KMS-11 (cell line): ENCODE results near the gene AMFR.
"Not testable (repeated sequence)": the region's sequence is repeated elsewhere in the genome, so short reads cannot be mapped to it uniquely, and the experiment has no call there.

Experiments
- H2AFZ ChIP-seq: fragments of 200-600 bp; sonication (generic); 2 replicates; pipeline ENCODE4 v1.6.1; 2016; ENCODE audit warnings: antibody characterized with exemption, mixed run types, low read depth
- H3K27ac ChIP-seq: fragments of 200-600 bp; sonication (generic); 2 replicates; pipeline ENCODE4 v1.6.1; 2016; ENCODE audit warnings: mild to moderate bottlenecking, mixed run types
- H3K27me3 ChIP-seq: fragments of 200-600 bp; sonication (generic); 2 replicates; pipeline ENCODE4 v1.6.1; 2017; ENCODE audit warnings: mild to moderate bottlenecking, low read depth, mixed run types, moderate library complexity; ENCODE audit not compliant: insufficient read depth
- H3K36me3 ChIP-seq: fragments of 200-600 bp; sonication (generic); 2 replicates; pipeline ENCODE4 v1.6.1; 2017; ENCODE audit warnings: mild to moderate bottlenecking, mixed run types; ENCODE audit not compliant: insufficient read depth
- H3K4me1 ChIP-seq: fragments of 200-600 bp; sonication (generic); 2 replicates; pipeline ENCODE4 v1.6.1; 2016; ENCODE audit warnings: mild to moderate bottlenecking, low read depth, mixed run types; ENCODE audit not compliant: poor library complexity, severe bottlenecking
- H3K4me2 ChIP-seq: fragments of 200-600 bp; sonication (generic); 2 replicates; pipeline ENCODE4 v1.7.0; 2016; ENCODE audit warnings: mild to moderate bottlenecking, mixed run types
- H3K4me3 ChIP-seq: fragments of 200-600 bp; sonication (generic); IDR thresholded peaks from 2 replicates; pipeline ENCODE4 v1.6.1; 2017; ENCODE audit warnings: low read depth, low read length, mixed read lengths; ENCODE audit not compliant: insufficient read depth
- H3K79me2 ChIP-seq: fragments of 200-600 bp; sonication (generic); 2 replicates; pipeline ENCODE4 v1.6.1; 2016; ENCODE audit warnings: low read depth, mixed run types; ENCODE audit not compliant: insufficient read depth
- H3K9ac ChIP-seq: fragments of 200-600 bp; sonication (generic); 2 replicates; pipeline ENCODE4 v1.6.1; 2016; ENCODE audit warnings: mild to moderate bottlenecking, mixed run types
- H4K20me1 ChIP-seq: fragments of 200-600 bp; sonication (generic); 2 replicates; pipeline ENCODE4 v1.6.1; 2016; ENCODE audit warnings: mild to moderate bottlenecking, mixed run types; ENCODE audit not compliant: insufficient read depth
- TF ChIP-seq, protein P1 (sequence below): fragments of 200-600 bp; sonication (generic); conservative IDR thresholded peaks from 2 replicates; pipeline ENCODE4 v1.6.1; 2017; ENCODE audit warnings: low read depth, mild to moderate bottlenecking, antibody characterized with exemption, low read length, moderate library complexity, mixed read lengths

The AMFR gene

DNA sequence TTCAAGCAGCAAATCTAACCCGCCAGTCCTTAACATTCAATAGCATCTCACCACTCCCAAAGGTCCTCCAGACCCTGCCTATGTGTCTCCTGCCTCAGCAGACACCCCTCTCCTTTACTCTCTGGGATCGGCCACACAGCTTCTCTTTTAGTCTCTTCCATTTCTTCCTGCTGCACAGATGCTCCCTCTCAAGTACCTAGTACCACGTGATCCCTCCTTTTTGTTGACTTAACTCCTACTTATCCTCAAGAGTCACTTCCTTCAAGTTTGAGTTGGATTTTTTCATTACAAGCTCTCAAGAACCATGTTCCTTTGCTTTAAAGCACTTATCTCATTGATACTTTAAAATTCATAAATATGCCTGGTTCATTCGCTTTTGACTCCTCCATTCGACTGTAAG, 24.9 kb downstream of the AMFR start:
- H3K4me2 ChIP-seq = no peak overlapping the region
- H3K4me3 ChIP-seq = no peak overlapping the region
- no peaks in the 10 kb centered on the region for H3K27me3 ChIP-seq
- H3K79me2 ChIP-seq = no peaks in the 10 kb centered on the region
- TF ChIP-seq, protein P1, sequence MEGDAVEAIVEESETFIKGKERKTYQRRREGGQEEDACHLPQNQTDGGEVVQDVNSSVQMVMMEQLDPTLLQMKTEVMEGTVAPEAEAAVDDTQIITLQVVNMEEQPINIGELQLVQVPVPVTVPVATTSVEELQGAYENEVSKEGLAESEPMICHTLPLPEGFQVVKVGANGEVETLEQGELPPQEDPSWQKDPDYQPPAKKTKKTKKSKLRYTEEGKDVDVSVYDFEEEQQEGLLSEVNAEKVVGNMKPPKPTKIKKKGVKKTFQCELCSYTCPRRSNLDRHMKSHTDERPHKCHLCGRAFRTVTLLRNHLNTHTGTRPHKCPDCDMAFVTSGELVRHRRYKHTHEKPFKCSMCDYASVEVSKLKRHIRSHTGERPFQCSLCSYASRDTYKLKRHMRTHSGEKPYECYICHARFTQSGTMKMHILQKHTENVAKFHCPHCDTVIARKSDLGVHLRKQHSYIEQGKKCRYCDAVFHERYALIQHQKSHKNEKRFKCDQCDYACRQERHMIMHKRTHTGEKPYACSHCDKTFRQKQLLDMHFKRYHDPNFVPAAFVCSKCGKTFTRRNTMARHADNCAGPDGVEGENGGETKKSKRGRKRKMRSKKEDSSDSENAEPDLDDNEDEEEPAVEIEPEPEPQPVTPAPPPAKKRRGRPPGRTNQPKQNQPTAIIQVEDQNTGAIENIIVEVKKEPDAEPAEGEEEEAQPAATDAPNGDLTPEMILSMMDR = no peak
- no peaks in the 10 kb centered on the region for H3K4me1 ChIP-seq
- no peak overlapping the region for H3K27ac ChIP-seq
- no peaks in the 10 kb centered on the region for H4K20me1 ChIP-seq
- no peaks in the 10 kb centered on the region for H3K36me3 ChIP-seq
- no peak overlapping the region for H3K9ac ChIP-seq
- H2AFZ ChIP-seq = no peak overlapping the region

DNA sequence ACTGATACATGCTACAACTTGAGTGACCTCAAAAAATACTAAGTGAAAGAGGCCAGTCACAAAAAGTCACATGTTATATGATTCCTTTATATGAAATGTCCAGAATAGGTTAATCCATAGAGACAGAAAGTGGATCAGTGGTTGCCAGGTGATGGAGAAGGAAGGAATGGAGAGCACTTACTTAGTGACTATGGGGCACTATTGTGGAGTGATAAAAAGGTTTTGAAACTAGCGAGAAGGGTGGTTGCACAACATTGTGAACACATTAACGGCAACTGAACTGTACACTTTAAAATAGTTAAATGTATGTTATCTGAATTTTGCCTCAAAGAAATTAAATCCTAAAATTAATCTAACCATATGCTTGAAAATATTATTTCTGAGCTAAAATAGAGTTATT, 25.9 kb downstream of the AMFR start:
- no peak overlapping the region for H3K27ac ChIP-seq
- no peak overlapping the region for H2AFZ ChIP-seq
- no peaks in the 10 kb centered on the region for H3K27me3 ChIP-seq
- TF ChIP-seq, protein P1 = no peak
- H3K9ac ChIP-seq = no peak overlapping the region
- H3K36me3 ChIP-seq = no peaks in the 10 kb centered on the region
- no peaks in the 10 kb centered on the region for H3K79me2 ChIP-seq
- H3K4me3 ChIP-seq = no peak overlapping the region
- H3K4me1 ChIP-seq = no peaks in the 10 kb centered on the region
- no peak overlapping the region for H3K4me2 ChIP-seq
- H4K20me1 ChIP-seq = no peaks in the 10 kb centered on the region

DNA sequence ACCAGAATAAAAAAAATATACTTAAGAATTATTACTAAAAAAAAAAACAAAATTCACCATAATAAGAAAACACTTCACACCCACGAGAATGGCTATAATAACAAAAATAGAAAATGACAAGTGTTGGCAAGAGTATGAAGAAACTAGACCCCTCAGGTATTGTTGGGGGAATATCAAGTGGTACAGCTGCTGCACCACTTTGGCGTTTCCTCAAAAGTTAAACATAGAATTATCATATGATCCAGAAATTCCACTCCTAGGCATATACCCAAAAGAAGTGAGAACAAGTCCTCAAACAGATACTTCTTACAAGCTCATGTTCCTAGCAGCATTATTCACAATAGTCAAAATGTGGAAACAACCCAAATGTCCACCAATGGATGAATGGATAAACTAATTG, 26.3 kb downstream of the AMFR start:
- Histone ChIP-seq H3K9ac (no peak overlapping the region), H3K4me3 (no peak overlapping the region), H3K27me3 (no peaks in the 10 kb centered on the region), H3K4me2 (no peak overlapping the region), H2AFZ (no peak overlapping the region), H3K27ac (no peak overlapping the region), H3K4me1 (no peaks in the 10 kb centered on the region), H4K20me1 (no peaks in the 10 kb centered on the region), H3K79me2 (no peaks in the 10 kb centered on the region), H3K36me3 (no peaks in the 10 kb centered on the region)
- TF ChIP-seq, protein P1 = no peak

DNA sequence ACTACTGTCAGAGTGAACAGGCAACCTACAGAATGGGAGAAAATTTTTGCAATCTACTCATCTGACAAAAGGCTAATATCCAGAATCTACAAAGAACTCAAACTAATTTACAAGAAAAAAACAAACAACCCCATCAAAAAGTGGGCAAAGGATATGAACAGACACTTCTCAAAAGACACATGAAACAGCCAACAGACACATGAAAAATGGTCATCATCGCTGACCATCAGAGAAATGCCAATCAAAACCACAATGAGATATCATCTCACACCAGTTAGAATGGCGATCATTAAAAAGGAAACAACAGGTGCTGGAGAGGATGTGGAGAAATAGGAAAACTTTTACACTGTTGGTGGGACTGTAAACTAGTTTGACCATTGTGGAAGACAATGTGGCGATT, 28.6 kb downstream of the AMFR start:
- H3K4me1 ChIP-seq, H3K27me3 ChIP-seq, H3K4me2 ChIP-seq, H3K36me3 ChIP-seq, H2AFZ ChIP-seq, H3K79me2 ChIP-seq, H3K9ac ChIP-seq, H3K4me3 ChIP-seq, H4K20me1 ChIP-seq, H3K27ac ChIP-seq: not testable (repeated sequence)

DNA sequence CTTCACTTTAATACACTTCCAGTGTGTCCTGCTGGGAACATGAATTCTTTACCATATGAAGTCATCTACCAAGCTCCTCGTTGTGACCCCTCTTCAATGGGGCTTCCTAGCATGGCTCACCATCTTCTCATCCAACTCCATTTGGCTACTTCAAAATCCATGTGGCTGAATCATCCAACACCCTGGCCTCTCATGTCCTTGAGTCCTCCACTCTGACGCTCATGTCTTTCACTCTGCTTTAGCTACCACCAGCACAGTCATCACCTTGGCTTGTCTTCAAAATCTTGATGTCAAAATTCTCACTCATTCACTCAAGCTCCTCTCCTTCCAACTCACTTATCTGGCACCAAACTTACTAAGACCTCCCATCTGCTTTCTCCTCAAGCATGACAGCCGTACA, 35.8 kb downstream of the AMFR start:
- no peak overlapping the region for H3K9ac ChIP-seq
- H3K4me2 ChIP-seq = no peak overlapping the region
- TF ChIP-seq, protein P1 = no peak
- no peak overlapping the region for H2AFZ ChIP-seq
- H3K27me3 ChIP-seq = no peaks in the 10 kb centered on the region
- H3K4me3 ChIP-seq = no peak overlapping the region
- H3K36me3 ChIP-seq = no peaks in the 10 kb centered on the region
- H3K79me2 ChIP-seq = no peaks in the 10 kb centered on the region
- H3K27ac ChIP-seq = no peak overlapping the region
- no peaks in the 10 kb centered on the region for H4K20me1 ChIP-seq
- no peaks in the 10 kb centered on the region for H3K4me1 ChIP-seq
